ENCODE results near the gene ECHDC1.

GRCh38 chr6:127376685-127377084 is 33.3 kb upstream of the ECHDC1 start:
- TF ChIP-seq CTCF (IDR thresholded peaks at IDR 0.05 in 8 of 11, conservative IDR thresholded peaks at IDR 0.05 in 3 of 11) (no peak), POLR2A (IDR thresholded peaks at IDR 0.05) (no peak), POLR2AphosphoS5 (IDR thresholded peaks at IDR 0.05) (no peak)

Measured in spleen (tissue), 7 donors.